Keratinocyte (primary cell): Measurements from ENCODE around the gene ROS1. TPM values are rescaled to one million over a fixed set of nuclear protein-coding genes. Genes with fewer than 3 reads are reported as not detected.

Experiments
- DNase-seq: peaks from one replicate; pipeline ENCODE4 v3.0.0-alpha.2; 2011; ENCODE audit warnings: low read depth, missing footprints, low spot score
- FAIRE-seq: peaks from 2 replicates; lab custom pipeline; 2011; peaks lifted over from hg19 to GRCh38; lab: Jason Lieb, UNC
- H2AFZ ChIP-seq: 2 replicates; pipeline ENCODE4 v1.6.0; 2012; ENCODE audit warnings: low read length, control low read depth, inconsistent platforms; ENCODE audit not compliant: control insufficient read depth
- H3K27ac ChIP-seq: 2 replicates; pipeline ENCODE4 v1.5.1; 2011; ENCODE audit warnings: low read length; ENCODE audit not compliant: control insufficient read depth, insufficient read depth
- H3K27me3 ChIP-seq: 3 replicates; pipeline ENCODE4 v1.6.0; 2011; ENCODE audit warnings: low read length; ENCODE audit not compliant: control insufficient read depth, insufficient read depth; ENCODE audit errors: extremely low read depth
- H3K36me3 ChIP-seq, 2 experiments: 2 replicates in 1 of 2; 3 replicates in 1 of 2; pipeline ENCODE4 v1.5.1; 2011; ENCODE audit warnings: low read length in 2 of 2, mild to moderate bottlenecking in 1 of 2; ENCODE audit not compliant: control insufficient read depth in 2 of 2, insufficient read depth in 2 of 2; ENCODE audit errors: extremely low read depth in 1 of 2
- H3K4me1 ChIP-seq: 3 replicates; pipeline ENCODE4 v1.5.1; 2011; ENCODE audit warnings: low read length; ENCODE audit not compliant: control insufficient read depth, insufficient read depth; ENCODE audit errors: extremely low read depth
- H3K4me2 ChIP-seq: 3 replicates; pipeline ENCODE4 v1.6.0; 2011; ENCODE audit warnings: low read depth, low read length; ENCODE audit not compliant: control insufficient read depth, insufficient read depth; ENCODE audit errors: extremely low read depth
- H3K4me3 ChIP-seq, 3 experiments: fragments of 200-600 bp in 1 of 3; sonication (generic) in 1 of 3; 2 replicates in 2 of 3; 3 replicates in 1 of 3; pipeline ENCODE4 v1.5.1; 2011 to 2016; ENCODE audit warnings: low read length in 3 of 3, mild to moderate bottlenecking in 3 of 3, control low read depth in 2 of 3, inconsistent platforms in 1 of 3, low read depth in 1 of 3, mixed read lengths in 1 of 3, mixed run types in 1 of 3, moderate library complexity in 1 of 3; ENCODE audit not compliant: control insufficient read depth in 2 of 3, insufficient read depth in 2 of 3; ENCODE audit errors: extremely low read depth in 1 of 3
- H3K79me2 ChIP-seq: 2 replicates; pipeline ENCODE4 v1.6.0; 2012; ENCODE audit warnings: low read length; ENCODE audit not compliant: control insufficient read depth, insufficient read depth
- H3K9ac ChIP-seq: 3 replicates; pipeline ENCODE4 v1.6.0; 2011; ENCODE audit warnings: low read length; ENCODE audit not compliant: control insufficient read depth, insufficient read depth; ENCODE audit errors: extremely low read depth
- H3K9me1 ChIP-seq: 3 replicates; pipeline ENCODE4 v1.6.0; 2011; ENCODE audit warnings: low read length; ENCODE audit not compliant: control insufficient read depth, insufficient read depth; ENCODE audit errors: extremely low read depth
- H3K9me3 ChIP-seq: 2 replicates; pipeline ENCODE4 v1.5.1; 2012; ENCODE audit warnings: low read depth, low read length; ENCODE audit not compliant: control insufficient read depth
- H4K20me1 ChIP-seq: 3 replicates; pipeline ENCODE4 v1.6.0; 2011; ENCODE audit warnings: low read length; ENCODE audit not compliant: control insufficient read depth, insufficient read depth; ENCODE audit errors: extremely low read depth
- CTCF ChIP-seq, 3 experiments: IDR thresholded peaks in 1 of 3; conservative IDR thresholded peaks in 1 of 3; optimal IDR thresholded peaks in 1 of 3; 2 replicates in 2 of 3; 3 replicates in 1 of 3; pipeline versions ENCODE3 to v1.5.1; 2011; ENCODE audit warnings: low read length in 3 of 3, mild to moderate bottlenecking in 3 of 3, moderate library complexity in 2 of 3, control low read depth in 1 of 3, inconsistent platforms in 1 of 3; ENCODE audit not compliant: insufficient read depth in 2 of 3; ENCODE audit errors: extremely low read depth in 1 of 3
- EZH2 ChIP-seq: IDR thresholded peaks from one replicate; pipeline ENCODE4 v1.6.1; 2012; ENCODE audit warnings: inconsistent platforms, mild to moderate bottlenecking, low read length, moderate library complexity
- dilution Hi-C: fragments of 300-500 bp; cut with MboI; formaldehyde crosslinking; loops from one replicate; pipeline ENCODE4 v1.7.0; 2020; ENCODE audit warnings: low sequenced_read_pairs; ENCODE audit not compliant: extremely low pct_ligation_motif_present
- polyA plus RNA-seq, 5 experiments: library from polyadenylated mRNA; depleted of rRNA in 3 of 5; stranded (reverse) in 3 of 5; stranded (forward) in 1 of 5; unstranded in 1 of 5; fragments of >200 nt; gene quantifications; 1 replicate in 1 of 5; 2 replicates in 3 of 5; 3 replicates in 1 of 5; pipeline versions ENCODE4 v1.2.1 to v1.2.3, GENCODE V29; 2011 to 2012; ENCODE audit warnings: missing spikeins in 2 of 5, low read depth in 1 of 5, low replicate concordance in 1 of 5

The ROS1 gene
- polyA plus RNA-seq, 1 donor (not counting 4 experiments of a cell fraction or from before 2014, with no cell fraction given), result 0.16 TPM

GRCh38 chr6:117414770-117415169, 11.0 kb downstream of the ROS1 start:
- no peak for FAIRE-seq

DNA sequence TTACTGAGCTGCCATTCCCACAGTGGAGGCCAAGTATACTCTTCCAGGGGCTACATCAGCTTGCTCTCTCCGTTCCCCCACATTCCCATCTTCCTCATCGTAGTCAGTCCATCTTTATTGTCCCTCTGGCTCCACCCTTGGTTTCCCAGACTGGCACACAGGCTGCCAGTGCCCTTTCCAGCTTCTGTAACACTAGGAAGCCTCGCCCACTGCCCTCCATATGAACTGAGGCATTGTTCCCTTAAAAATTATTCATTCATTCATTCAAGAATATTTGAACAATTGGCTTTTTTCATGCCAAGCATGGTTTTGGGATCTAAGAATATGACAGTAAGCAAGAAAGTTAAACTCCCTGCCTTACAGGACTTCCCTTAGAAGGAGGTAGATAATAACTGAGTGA, 14.3 kb downstream of the ROS1 start:
- Histone ChIP-seq H3K4me1 (no peaks in the 10 kb centered on the region), H3K9ac (no peak overlapping the region), H3K4me3 (no peak overlapping the region), H3K27me3 (no peaks in the 10 kb centered on the region), H4K20me1 (no peaks in the 10 kb centered on the region), H3K9me3 (no peaks in the 10 kb centered on the region), H3K9me1 (no peaks in the 10 kb centered on the region), H3K79me2 (no peaks in the 10 kb centered on the region), H2AFZ (peak overlapping the region; percentile 39), H3K4me2 (no peak overlapping the region), H3K36me3 (no peaks in the 10 kb centered on the region), H3K27ac (no peak overlapping the region)
- dilution Hi-C loops, result no loop called here
- DNase-seq, result no peak
- TF ChIP-seq EZH2, result no peak
- no peak for TF ChIP-seq CTCF (optimal IDR thresholded peaks at IDR 0.05 in 1 of 3, IDR thresholded peaks at IDR 0.05 in 1 of 3, conservative IDR thresholded peaks at IDR 0.05 in 1 of 3; ENCODE audit: extremely low read depth in 1 of 3, insufficient read depth in 2 of 3, low read length in 3 of 3)
- FAIRE-seq, result no peak

More at GRCh38 chr6:117414770-117415169, 11.0 kb downstream of the ROS1 start:
- no peak overlapping the region for H2AFZ ChIP-seq
- no peak overlapping the region for H3K9ac ChIP-seq
- H3K79me2 ChIP-seq, result no peaks in the 10 kb centered on the region
- no peaks in the 10 kb centered on the region for H3K27me3 ChIP-seq
- no peaks in the 10 kb centered on the region for H3K9me3 ChIP-seq
- H3K9me1 ChIP-seq, result no peaks in the 10 kb centered on the region
- DNase-seq, result no peak
- H3K4me2 ChIP-seq, result no peak overlapping the region
- H3K4me3 ChIP-seq, result no peak overlapping the region
- H3K27ac ChIP-seq, result no peak overlapping the region
- dilution Hi-C loops, result no loop called here
- TF ChIP-seq CTCF (optimal IDR thresholded peaks at IDR 0.05 in 1 of 3, IDR thresholded peaks at IDR 0.05 in 1 of 3, conservative IDR thresholded peaks at IDR 0.05 in 1 of 3; ENCODE audit: extremely low read depth in 1 of 3, insufficient read depth in 2 of 3, low read length in 3 of 3) (no peak), EZH2 (no peak)
- no peaks in the 10 kb centered on the region for H3K36me3 ChIP-seq
- no peaks in the 10 kb centered on the region for H4K20me1 ChIP-seq
- H3K4me1 ChIP-seq, result no peaks in the 10 kb centered on the region
